HepG2 (cell line): ENCODE results near the gene UBE2Q1. TPM values are rescaled to one million over a fixed set of nuclear protein-coding genes. Genes with fewer than 3 reads are reported as not detected.

Source experiments
- ATAC-seq: fragments of 200-7000 bp; cut with Tn5 transposase; 3 replicates; pipeline ENCODE4 v1.9.1; 2020; ENCODE audit warnings: mild to moderate bottlenecking, moderate library complexity
- BruUV-seq: library from RNA; stranded (reverse); fragments of 400-500 nt; replicated peaks from 2 replicates; lab custom pipeline; 2021; lab: Mats Ljungman, UMichigan
- CTCF ChIA-PET: fragments of 300-600 bp; formaldehyde crosslinking; extraction: SDS; loops from one replicate; lab custom pipeline; 2021; ENCODE audit warnings: low total read pairs, inconsistent platforms, low intra/inter-chr PET ratio; lab: Yijun Ruan, JAX
- POLR2A ChIA-PET: fragments of 350-600 bp; sonication (Branson Sonifier 250); formaldehyde crosslinking; loops from one replicate; lab custom pipeline; 2020; ENCODE audit warnings: antibody characterized with exemption, inconsistent platforms; lab: Yijun Ruan, JAX
- DNase-seq: peaks from one replicate; pipeline ENCODE4 v3.0.0-alpha.2; 2015; ENCODE audit warnings: low spot score
- FAIRE-seq: peaks from 3 replicates; lab custom pipeline; 2011; peaks lifted over from hg19 to GRCh38; lab: Jason Lieb, UNC
- H2AFZ ChIP-seq: one replicate; pipeline ENCODE4 v1.6.1; 2011; ENCODE audit warnings: low read length, inconsistent platforms
- H3K27ac ChIP-seq: fragments of 300-600 bp; 3 replicates; pipeline ENCODE4 v1.8.0; 2011; ENCODE audit warnings: mixed run types, mild to moderate bottlenecking, mixed read lengths, low read length, inconsistent platforms; ENCODE audit not compliant: insufficient read depth; ENCODE audit errors: extremely low read length
- H3K27me3 ChIP-seq, 2 experiments: fragments of 200-600 bp in 1 of 2; 2 replicates in 1 of 2; 3 replicates in 1 of 2; pipeline versions ENCODE4 v1.6.0 to v1.8.0; 2011; ENCODE audit warnings: low read length in 2 of 2, mild to moderate bottlenecking in 2 of 2, moderate library complexity in 2 of 2, inconsistent platforms in 1 of 2; ENCODE audit not compliant: insufficient read depth in 2 of 2, control insufficient read depth in 1 of 2
- H3K36me3 ChIP-seq, 2 experiments: fragments of 200-600 bp in 1 of 2; replicated peaks in 1 of 2; 2 replicates in 1 of 2; 3 replicates in 1 of 2; pipeline versions ENCODE4 v1.5.1 to v1.8.0; 2011; ENCODE audit warnings: low read length in 2 of 2, inconsistent platforms in 1 of 2; ENCODE audit not compliant: insufficient read depth in 2 of 2, control insufficient read depth in 1 of 2
- H3K4me1 ChIP-seq: 2 replicates; pipeline ENCODE4 v1.5.1; 2012; ENCODE audit warnings: low read length, inconsistent platforms; ENCODE audit not compliant: insufficient read depth
- H3K4me2 ChIP-seq: 2 replicates; pipeline ENCODE4 v1.6.0; 2011; ENCODE audit warnings: low read depth, low read length, inconsistent platforms
- H3K4me3 ChIP-seq, 3 experiments: fragments of 200-600 bp in 1 of 3; sonication (generic), shearing (Covaris generic) in 1 of 3; replicated peaks in 1 of 3; 2 replicates each; pipeline ENCODE4 v1.5.1; 2011 to 2016; ENCODE audit warnings: low read length in 3 of 3, inconsistent platforms in 2 of 3, low read depth in 2 of 3, mild to moderate bottlenecking in 2 of 3, control low read depth in 1 of 3, mixed read lengths in 1 of 3; ENCODE audit not compliant: insufficient read depth in 1 of 3
- H3K79me2 ChIP-seq: one replicate; pipeline ENCODE4 v1.6.1; 2011; ENCODE audit warnings: low read length, inconsistent platforms; ENCODE audit not compliant: insufficient read depth
- H3K9ac ChIP-seq: 2 replicates; pipeline ENCODE4 v1.6.0; 2011; ENCODE audit warnings: mild to moderate bottlenecking, low read depth, low read length, inconsistent platforms; ENCODE audit not compliant: insufficient read depth
- H3K9me3 ChIP-seq: 2 replicates; pipeline ENCODE4 v1.5.1; 2012; ENCODE audit warnings: mild to moderate bottlenecking, low read length
- H4K20me1 ChIP-seq: 2 replicates; pipeline ENCODE4 v1.6.0; 2011; ENCODE audit warnings: inconsistent platforms, mild to moderate bottlenecking, low read length, moderate library complexity; ENCODE audit not compliant: insufficient read depth
- ARID5B ChIP-seq: IDR thresholded peaks from 2 replicates; pipeline ENCODE4 v1.4.0; 2020; ENCODE audit warnings: mild to moderate bottlenecking, missing genetic modification reagents
- DRAP1 ChIP-seq: IDR thresholded peaks from 2 replicates; pipeline ENCODE4 v1.6.1; 2016; ENCODE audit warnings: missing genetic modification reagents, missing compliant biosample characterization
- TEF ChIP-seq: sonication (generic); formaldehyde crosslinking; IDR thresholded peaks from 2 replicates; pipeline ENCODE4 v1.5.0; 2020; ENCODE audit warnings: missing genetic modification reagents
- XRCC5 ChIP-seq: fragments of 200-400 bp; formaldehyde crosslinking; optimal IDR thresholded peaks from 2 replicates; pipeline ENCODE3; 2017; ENCODE audit warnings: mild to moderate bottlenecking, low read length
- ZNF687 ChIP-seq: sonication (generic); formaldehyde crosslinking; IDR thresholded peaks from 2 replicates; pipeline ENCODE4 v1.5.1; 2020; ENCODE audit warnings: mild to moderate bottlenecking, missing genetic modification reagents, moderate library complexity
- ZNF724P ChIP-seq: sonication (generic); formaldehyde crosslinking; IDR thresholded peaks from 2 replicates; pipeline ENCODE4 v1.8.0; 2022; ENCODE audit warnings: missing genetic modification reagents, borderline replicate concordance
- in situ Hi-C: cut with HindIII; loops from 2 replicates; pipeline ENCODE4 v1.10.0; 2017; ENCODE audit warnings: low pct_unique_long_range_greater_than_20kb; ENCODE audit not compliant: extremely low pct_ligation_motif_present
- intact Hi-C: fragments of 100-400 bp; cut with micrococcal nuclease; formaldehyde crosslinking; loops from one replicate; pipeline ENCODE4 v1.10.0; 2022; ENCODE audit not compliant: unreplicated experiment
- polyA plus RNA-seq, 8 experiments: library from polyadenylated mRNA; depleted of rRNA in 3 of 8; stranded (reverse) in 7 of 8; unstranded in 1 of 8; fragments of >200 nt; fragmentation: Illumina TruSeq in 4 of 8; extraction: Trizol in 4 of 8; gene quantifications; 2 replicates each; pipeline versions ENCODE4 v1.2.1 to v1.2.3, GENCODE V29; 2011 to 2016; ENCODE audit warnings: low read depth in 4 of 8, missing spikeins in 1 of 8, mixed read lengths in 1 of 8; ENCODE audit not compliant: insufficient read depth in 1 of 8
- total RNA-seq, 5 experiments: library from RNA; depleted of rRNA; stranded (reverse); fragments of >200 nt; fragmentation: Illumina TruSeq; extraction: Trizol; gene quantifications; 2 replicates each; pipeline ENCODE4 v1.2.3, GENCODE V29; 2016; ENCODE audit warnings: low read depth in 1 of 5

The UBE2Q1 gene
- total and polyA plus RNA-seq, 2 of the 13 experiments (the other 11 are each of a cell fraction or from before 2014, with no cell fraction given), result 11.7 to 41.7 TPM

DNA sequence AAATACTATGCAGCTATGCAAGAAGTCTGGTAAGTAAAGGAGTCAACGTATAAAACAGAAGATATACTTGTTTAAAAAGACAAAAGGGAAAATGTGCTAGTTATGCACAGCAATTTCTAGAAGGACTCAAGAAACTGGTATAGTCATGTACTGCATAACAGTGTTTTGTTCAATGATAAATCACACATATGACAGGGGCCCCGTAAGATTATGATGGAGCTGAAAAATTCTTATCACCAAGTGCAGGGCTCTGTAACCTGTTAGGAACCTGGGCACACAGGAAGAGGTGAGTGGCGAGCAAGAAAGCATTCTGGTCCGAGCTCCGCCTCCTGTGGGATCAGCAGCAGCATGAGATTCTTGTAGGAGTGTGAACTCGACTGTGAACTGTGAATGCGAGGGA, 36.3 kb upstream of the UBE2Q1 start (continued):
- TF ChIP-seq ARID5B (CRISPR knock-in tag) (no peak), DRAP1 (CRISPR knock-in tag) (no peak), XRCC5 (no peak)

DNA sequence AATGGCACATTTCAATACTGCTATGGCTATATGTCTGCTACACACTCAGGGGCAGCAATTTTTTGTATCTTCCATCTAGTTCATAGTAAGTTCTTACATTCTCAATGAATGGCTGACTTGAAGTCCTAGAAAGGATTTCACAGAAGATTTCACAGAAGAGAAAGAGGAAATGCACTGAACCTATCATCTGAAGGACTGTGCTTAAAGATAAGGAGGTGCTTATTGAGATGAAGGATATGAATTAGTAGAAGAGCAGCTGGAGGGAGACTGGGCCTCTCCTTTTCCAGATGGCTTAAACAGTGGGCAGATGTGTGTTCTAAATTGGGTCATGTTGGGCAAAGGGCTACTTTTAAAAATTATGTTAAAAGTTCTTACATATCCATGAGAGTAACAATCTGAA, 34.9 kb upstream of the UBE2Q1 start:
- no peak overlapping the region for H3K27ac ChIP-seq
- DNase-seq (no peak), ATAC-seq (no peak), FAIRE-seq (no peak)
- 0 out of 2 replicates have a peak, but pooled peaks cover 7% of the 10 kb centered on the region for H3K4me1 ChIP-seq
- peaks cover 36 to 96% of the 10 kb centered on the region in 2 experiments for H3K36me3 ChIP-seq
- H3K9ac ChIP-seq, result no peak overlapping the region
- H3K4me3 ChIP-seq, result no peak overlapping the region
- no peaks in the 10 kb centered on the region for H3K27me3 ChIP-seq
- no peaks in the 10 kb centered on the region for H3K79me2 ChIP-seq
- peaks cover 7% of the 10 kb centered on the region; the same call in 1 of the 2 replicates for H4K20me1 ChIP-seq
- no TSS peak for BruUV-seq
- no peak overlapping the region for H2AFZ ChIP-seq
- POLR2A ChIA-PET, result no interaction called here
- no peak for TF ChIP-seq ZNF687 (CRISPR knock-in tag)
- TF ChIP-seq TEF (CRISPR knock-in tag), result no peak
- no peak for TF ChIP-seq ZNF724P (CRISPR knock-in tag)
- TF ChIP-seq, all 625 proteins: peak for 0
- H3K9me3 ChIP-seq, result no peaks in the 10 kb centered on the region
- no peak overlapping the region for H3K4me2 ChIP-seq
- in situ Hi-C loops (no loop called here), intact Hi-C loops (no loop called here)
- CTCF ChIA-PET, result no interaction called here
